GM21825 (cell line): ENCODE data around the gene ZIC2.
"Not testable (repeated sequence)": the region's sequence is repeated elsewhere in the genome, so short reads cannot be mapped to it uniquely, and the experiment has no call there.

Source experiments
- ATAC-seq: cut with Tn5 transposase; IDR thresholded peaks from one replicate; pipeline ENCODE4 v1.9.1; 2021; ENCODE audit warnings: mild to moderate bottlenecking, moderate library complexity; ENCODE audit not compliant: unreplicated experiment

The ZIC2 gene

GRCh38 chr13:99981735-99982035 lies at the start of gene ZIC2:
Gene ZIC2 (plus strand): TSS chr13:99981784. CDS start chr13:99982065, 281 bp downstream.
- ATAC-seq, result no peak

GRCh38 chr13:99932912-99933311 lies 48.7 kb upstream of the ZIC2 start:
- no peak for ATAC-seq

DNA sequence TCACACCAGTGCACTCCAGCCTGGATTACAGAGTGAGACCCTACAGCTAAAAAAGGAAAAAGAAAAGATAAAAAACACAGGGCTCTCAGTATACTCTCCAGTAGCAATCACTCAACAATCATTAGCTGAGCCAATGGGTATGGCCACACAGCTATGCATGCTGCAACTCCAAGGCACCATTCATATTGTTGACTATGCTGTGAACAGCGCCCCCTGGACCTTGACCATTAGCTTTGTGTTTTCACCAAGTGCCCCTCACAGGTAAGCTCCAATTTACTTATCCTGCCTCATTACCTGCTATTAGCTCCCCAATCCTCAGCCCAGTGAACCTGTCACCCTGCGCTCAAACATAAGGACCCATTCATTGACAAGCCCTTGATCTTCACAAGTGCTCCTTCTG lies 45.8 kb upstream of the ZIC2 start:
- no peak for ATAC-seq

DNA sequence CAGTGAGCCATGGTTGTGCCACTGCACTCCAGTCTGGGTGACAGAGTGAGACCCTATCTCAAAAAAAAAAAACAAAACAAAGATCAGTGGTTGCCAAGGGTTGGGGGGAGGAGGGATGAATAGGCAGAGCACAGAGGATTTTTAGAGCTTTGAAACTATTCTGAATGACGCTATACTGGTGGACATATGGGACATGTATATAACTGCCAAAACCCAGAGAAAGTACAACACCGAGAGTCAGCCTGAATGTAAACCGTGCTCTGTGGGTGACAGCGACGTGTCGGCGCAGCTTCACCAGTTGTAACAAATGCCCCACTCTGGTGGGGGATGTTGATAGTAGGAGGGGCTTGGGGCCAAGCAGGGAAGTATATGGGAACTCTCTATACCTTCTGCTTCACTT lies 42.9 kb upstream of the ZIC2 start:
- ATAC-seq, result no peak

DNA sequence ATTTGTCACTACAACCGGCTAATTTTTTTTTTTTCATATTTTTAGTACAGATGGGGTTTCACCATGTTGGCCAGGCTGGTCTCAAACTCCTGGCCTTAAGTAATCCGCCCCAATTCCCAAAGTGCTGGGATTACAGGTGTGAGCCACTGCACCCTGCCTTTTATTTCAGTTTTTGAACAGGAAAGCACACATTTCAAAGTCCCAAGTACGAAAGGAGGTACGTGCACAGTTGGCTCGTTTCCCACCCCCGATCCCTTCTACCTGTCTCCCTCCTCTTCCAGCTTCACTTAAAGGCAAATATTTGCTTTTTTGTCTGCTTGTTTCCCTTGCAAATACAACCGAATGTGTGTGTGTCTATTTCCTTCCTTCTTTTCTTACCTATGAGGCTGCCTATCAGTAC lies 40.5 kb upstream of the ZIC2 start:
- no peak for ATAC-seq

DNA sequence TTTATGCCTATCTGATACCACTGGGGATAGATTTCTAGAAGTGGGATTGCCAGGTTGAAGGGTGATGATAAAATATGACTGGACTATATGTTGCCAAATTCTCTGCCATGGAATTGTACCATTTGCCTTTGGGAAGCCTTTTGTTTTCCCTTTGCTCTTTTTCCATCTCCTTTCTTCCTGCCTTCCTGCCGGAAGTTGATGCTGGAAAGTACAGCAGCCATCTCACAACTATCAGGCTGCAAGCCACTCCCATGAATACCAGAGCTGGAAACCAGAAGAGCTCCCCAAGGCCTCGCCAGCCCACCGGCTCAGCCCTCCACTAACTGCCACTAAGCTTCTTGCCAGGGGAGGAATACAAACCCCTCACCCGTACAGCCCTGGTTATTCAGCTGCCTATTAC lies 39.7 kb upstream of the ZIC2 start:
- no peak for ATAC-seq

- ATAC-seq, result no peak
Observed at GRCh38 chr13:99944102-99944501, 37.5 kb upstream of the ZIC2 start.

- ATAC-seq, result no peak
Observed at GRCh38 chr13:99944606-99945005, 37.0 kb upstream of the ZIC2 start.

GRCh38 chr13:99945515-99945914 lies 36.1 kb upstream of the ZIC2 start:
- ATAC-seq, result not testable (repeated sequence)

DNA sequence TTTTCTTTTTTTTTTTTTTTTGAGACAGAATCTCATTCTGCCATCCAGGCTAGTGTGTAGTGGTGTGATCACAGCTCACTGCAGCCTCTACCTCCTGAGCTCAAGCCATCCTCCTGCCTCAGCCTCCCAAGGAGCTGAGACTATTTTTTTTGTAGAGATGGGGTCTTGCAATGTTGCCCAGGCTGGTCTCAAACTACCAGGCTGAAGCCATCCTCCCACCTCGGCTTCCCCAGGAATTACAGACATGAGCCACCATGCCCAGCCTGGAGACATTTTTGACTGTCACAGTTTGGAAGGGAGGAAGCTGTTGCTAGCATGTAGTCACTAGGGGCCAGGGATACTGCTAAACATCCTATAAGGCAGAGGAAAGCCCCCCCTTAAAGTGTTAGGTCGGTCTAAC lies 33.9 kb upstream of the ZIC2 start:
- no peak for ATAC-seq

DNA sequence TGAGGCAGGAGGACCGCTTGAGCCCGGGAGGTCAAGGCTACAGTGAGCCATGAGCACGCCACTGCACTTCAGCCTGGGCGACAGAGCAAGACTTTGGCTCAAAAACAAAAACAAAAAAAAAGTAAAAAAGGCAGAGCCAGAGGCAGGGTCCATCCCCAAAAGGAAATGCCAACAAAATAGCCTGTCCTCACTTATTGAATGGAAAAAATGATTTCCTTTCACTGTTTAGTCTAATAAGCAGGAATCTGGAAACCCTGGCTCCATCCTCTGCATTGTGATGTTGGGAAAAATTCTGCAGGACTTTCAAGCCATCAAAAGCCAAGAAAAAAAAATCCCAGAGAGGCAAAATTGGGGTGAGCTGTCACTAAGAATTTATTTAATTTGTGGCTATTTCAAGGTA lies 33.2 kb upstream of the ZIC2 start:
- ATAC-seq, result no peak

DNA sequence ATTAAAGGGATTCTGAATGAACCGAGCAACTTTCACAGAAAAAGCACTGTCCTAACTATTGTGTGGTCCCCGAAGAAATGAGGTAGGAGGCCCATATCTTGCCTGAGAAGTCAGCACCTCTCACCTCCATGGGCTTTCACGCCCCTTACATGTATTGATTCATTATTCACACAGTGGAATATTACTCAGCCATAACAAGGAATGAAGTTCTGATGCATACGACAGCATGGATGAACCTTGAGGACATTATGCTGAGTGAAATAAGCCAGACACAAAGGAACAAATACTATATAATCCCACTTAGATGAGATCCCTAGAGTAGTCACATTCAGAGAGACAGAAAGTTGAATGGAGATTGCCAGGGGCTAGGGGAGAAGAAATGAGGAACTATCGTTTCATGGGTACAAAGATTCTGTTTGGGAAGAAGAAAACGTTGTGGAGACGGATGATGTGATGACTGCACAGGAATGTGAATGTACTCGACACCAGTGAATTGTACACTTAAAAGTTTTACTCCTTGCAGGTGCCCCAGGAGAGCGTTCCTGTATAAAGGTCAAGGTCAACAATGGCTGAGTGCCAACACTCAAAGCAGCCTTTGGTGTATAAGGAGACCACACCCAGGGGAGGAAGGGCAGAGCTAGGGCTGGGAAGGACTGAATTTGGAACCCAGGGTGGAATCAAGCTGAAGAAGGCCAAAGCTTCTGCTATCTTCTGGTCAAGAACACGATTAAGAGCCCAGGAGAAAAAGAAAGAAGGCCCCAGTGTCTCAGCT lies 32.5 kb upstream of the ZIC2 start:
- ATAC-seq, result no peak

GRCh38 chr13:99949679-99950413 lies 31.7 kb upstream of the ZIC2 start:
- ATAC-seq, result no peak

DNA sequence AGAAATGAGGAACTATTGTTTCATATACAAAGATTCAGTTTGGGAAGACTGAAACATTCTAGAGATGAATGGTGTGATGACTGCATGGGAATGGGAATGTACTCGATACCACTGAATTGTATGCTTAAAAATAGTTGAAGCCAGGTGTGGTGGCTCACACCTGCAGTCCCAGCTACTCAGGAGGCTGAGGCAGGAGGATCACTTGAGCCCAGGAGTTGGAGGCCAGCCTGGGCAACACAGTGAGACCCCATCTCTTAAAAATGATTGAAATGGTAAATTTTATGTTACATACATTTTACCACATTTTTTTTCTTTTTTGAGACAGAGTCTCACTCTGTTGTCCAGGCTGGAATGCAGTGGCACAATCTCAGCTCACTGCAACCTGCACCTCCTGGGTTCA lies 29.9 kb upstream of the ZIC2 start:
- not testable (repeated sequence) for ATAC-seq

DNA sequence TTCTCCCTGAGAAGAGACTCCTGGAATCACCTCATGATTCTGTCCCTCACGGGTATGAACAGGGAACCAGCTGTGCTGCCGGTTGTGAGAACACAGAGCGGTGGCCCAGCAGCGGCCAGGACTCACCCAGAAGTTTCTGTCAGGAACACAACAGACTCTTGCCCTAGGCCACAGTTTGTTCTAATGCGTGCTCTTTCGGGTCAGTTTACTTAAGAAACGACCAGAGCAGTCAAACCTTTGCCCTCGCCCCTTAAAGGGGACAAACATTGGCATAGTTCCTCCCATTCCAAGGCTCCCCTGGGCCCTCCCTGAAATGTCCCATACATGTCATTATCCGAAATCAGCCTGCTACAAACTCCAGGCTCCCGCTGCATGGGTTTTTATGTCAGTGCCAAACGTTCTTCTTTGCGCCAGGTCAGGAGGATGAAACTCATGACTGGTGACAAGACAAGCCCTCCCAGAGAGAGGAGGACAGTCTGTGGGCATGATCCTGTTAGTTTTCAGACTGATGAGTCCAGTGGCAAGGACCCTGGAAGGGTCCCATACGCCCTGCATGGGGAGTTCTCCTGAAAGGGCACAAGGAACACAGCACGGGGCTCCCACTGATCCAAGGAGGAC lies 28.3 kb upstream of the ZIC2 start:
- no peak for ATAC-seq

GRCh38 chr13:99955107-99955746 lies 26.4 kb upstream of the ZIC2 start:
- no peak for ATAC-seq

DNA sequence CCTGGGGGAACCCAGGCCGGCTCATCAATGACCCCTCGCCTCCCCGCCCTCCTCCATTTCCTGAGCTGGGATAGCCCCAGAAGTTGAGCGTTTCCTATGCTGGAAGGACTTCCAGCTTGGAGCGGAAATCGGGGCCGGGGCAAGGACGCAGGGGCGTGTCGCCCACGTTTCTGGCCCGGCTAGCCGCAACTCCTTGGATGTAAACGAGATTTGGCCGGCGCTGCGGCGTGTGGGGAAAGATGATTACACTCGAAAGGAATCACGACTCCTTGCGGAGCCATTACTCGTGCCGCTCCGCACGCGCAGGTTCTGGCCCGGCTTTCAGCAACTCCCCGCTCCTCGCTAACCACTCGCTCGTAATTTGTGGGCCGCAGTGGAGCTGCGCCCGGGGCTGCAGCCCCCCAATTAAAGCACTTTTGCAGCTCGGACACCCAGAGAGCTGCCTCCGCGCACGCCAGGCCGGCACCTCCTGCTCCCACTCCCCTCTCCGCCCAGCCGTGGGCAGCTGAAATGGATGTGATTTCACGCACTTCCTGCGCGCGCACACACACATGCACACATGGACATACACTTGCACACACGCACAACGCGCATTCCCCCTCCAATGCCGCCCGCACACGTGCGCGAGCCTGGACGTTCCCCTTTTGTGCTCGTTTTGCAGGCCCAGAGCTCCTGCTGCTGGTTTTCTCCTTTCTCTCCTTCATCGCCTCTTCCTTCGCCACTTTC lies 25.7 kb upstream of the ZIC2 start:
- ATAC-seq, result no peak

GRCh38 chr13:99956473-99957349 lies 24.9 kb upstream of the ZIC2 start:
- ATAC-seq, result no peak

GRCh38 chr13:99958406-99959126 lies 23.0 kb upstream of the ZIC2 start:
- ATAC-seq, result no peak
